DND-41 (cell line): Measurements from ENCODE around the gene CADM2.

Source experiments
- ATAC-seq: fragments of 200-7000 bp; cut with Tn5 transposase; 3 replicates; pipeline ENCODE4 v1.9.1; 2021; ENCODE audit warnings: low read depth; ENCODE audit not compliant: insufficient read depth
- DNase-seq: peaks from one replicate; pipeline ENCODE4 v3.0.0-alpha.2; 2020
- H2AFZ ChIP-seq: 2 replicates; pipeline ENCODE4 v1.6.0; 2012; ENCODE audit warnings: low read depth, low read length
- H3K27ac ChIP-seq: 2 replicates; pipeline ENCODE4 v1.5.1; 2012; ENCODE audit warnings: low read length, inconsistent platforms
- H3K27me3 ChIP-seq: fragments of 200-600 bp; sonication (generic); 2 replicates; pipeline ENCODE4 v1.6.0; 2012; ENCODE audit warnings: low read length, mild to moderate bottlenecking, inconsistent platforms; ENCODE audit not compliant: insufficient read depth, poor library complexity
- H3K36me3 ChIP-seq: 2 replicates; pipeline ENCODE4 v1.5.1; 2012; ENCODE audit warnings: low read length, inconsistent platforms; ENCODE audit not compliant: insufficient read depth
- H3K4me1 ChIP-seq: 2 replicates; pipeline ENCODE4 v1.5.1; 2012; ENCODE audit warnings: mild to moderate bottlenecking, low read length; ENCODE audit not compliant: insufficient read depth
- H3K4me2 ChIP-seq: 2 replicates; pipeline ENCODE4 v1.6.0; 2012; ENCODE audit warnings: mild to moderate bottlenecking, moderate library complexity, low read length, inconsistent platforms; ENCODE audit not compliant: insufficient read depth
- H3K4me3 ChIP-seq, 2 experiments: fragments of 200-600 bp in 1 of 2; shearing (Covaris generic) in 1 of 2; 2 replicates each; pipeline ENCODE4 v1.5.1; 2012 to 2016; ENCODE audit warnings: inconsistent platforms in 2 of 2, low read length in 2 of 2, mild to moderate bottlenecking in 2 of 2, low read depth in 1 of 2, moderate library complexity in 1 of 2
- H3K79me2 ChIP-seq: 2 replicates; pipeline ENCODE4 v1.6.0; 2012; ENCODE audit warnings: low read length, inconsistent platforms; ENCODE audit not compliant: insufficient read depth
- H3K9ac ChIP-seq: 2 replicates; pipeline ENCODE4 v1.6.0; 2012; ENCODE audit warnings: low read depth, mild to moderate bottlenecking, inconsistent platforms, low read length, moderate library complexity
- H3K9me3 ChIP-seq: 2 replicates; pipeline ENCODE4 v1.5.1; 2012; ENCODE audit warnings: low read length, moderate library complexity, mild to moderate bottlenecking, inconsistent platforms; ENCODE audit not compliant: insufficient read depth, severe bottlenecking
- H4K20me1 ChIP-seq: 2 replicates; pipeline ENCODE4 v1.6.0; 2012; ENCODE audit warnings: low read length; ENCODE audit not compliant: insufficient read depth
- CTCF ChIP-seq: IDR thresholded peaks from 2 replicates; pipeline ENCODE4 v1.5.1; 2012; ENCODE audit warnings: borderline replicate concordance, low read length, moderate library complexity, mild to moderate bottlenecking; ENCODE audit not compliant: poor library complexity, severe bottlenecking; ENCODE audit errors: extremely low read depth
- EZH2 ChIP-seq: IDR thresholded peaks from 3 replicates; pipeline ENCODE4 v1.6.1; 2012; ENCODE audit warnings: borderline replicate concordance, low read depth, mild to moderate bottlenecking, moderate library complexity, low read length, inconsistent platforms; ENCODE audit not compliant: severe bottlenecking

Gene CADM2

GRCh38 chr3:85427467-85427866 lies 468.7 kb downstream of the CADM2 start:
- H2AFZ ChIP-seq = no peak overlapping the region
- no peak overlapping the region for H3K9ac ChIP-seq
- TF ChIP-seq EZH2 (no peak), CTCF (no peak)
- H3K4me2 ChIP-seq = no peak overlapping the region
- H3K27ac ChIP-seq = no peak overlapping the region
- H3K9me3 ChIP-seq = no peaks in the 10 kb centered on the region
- no peaks in the 10 kb centered on the region for H4K20me1 ChIP-seq
- no peaks in the 10 kb centered on the region for H3K36me3 ChIP-seq
- H3K27me3 ChIP-seq = no peaks in the 10 kb centered on the region
- H3K4me3 ChIP-seq = no peak overlapping the region
- H3K79me2 ChIP-seq = no peaks in the 10 kb centered on the region
- ATAC-seq = no peak
- DNase-seq = no peak
- H3K4me1 ChIP-seq = no peaks in the 10 kb centered on the region

GRCh38 chr3:85432081-85432480 lies 473.3 kb downstream of the CADM2 start:
- H4K20me1 ChIP-seq = no peaks in the 10 kb centered on the region
- TF ChIP-seq EZH2 (no peak), CTCF (no peak)

GRCh38 chr3:85433319-85433718 lies 474.5 kb downstream of the CADM2 start:
- H3K9me3 ChIP-seq = no peaks in the 10 kb centered on the region
- H2AFZ ChIP-seq = no peak overlapping the region
- no peak overlapping the region for H3K9ac ChIP-seq
- DNase-seq (no peak), ATAC-seq (no peak)
- no peak overlapping the region for H3K27ac ChIP-seq
- no peaks in the 10 kb centered on the region for H4K20me1 ChIP-seq
- no peak overlapping the region for H3K4me3 ChIP-seq
- no peak overlapping the region for H3K4me2 ChIP-seq
- H3K79me2 ChIP-seq = no peaks in the 10 kb centered on the region
- H3K27me3 ChIP-seq = no peaks in the 10 kb centered on the region
- no peaks in the 10 kb centered on the region for H3K4me1 ChIP-seq
- TF ChIP-seq CTCF = no peak
- no peak for TF ChIP-seq EZH2
- H3K36me3 ChIP-seq = no peaks in the 10 kb centered on the region

More at GRCh38 chr3:85432081-85432480, 473.3 kb downstream of the CADM2 start:
- Histone ChIP-seq H3K4me3 (no peak overlapping the region), H3K4me1 (no peaks in the 10 kb centered on the region), H3K9me3 (no peaks in the 10 kb centered on the region), H3K27ac (no peak overlapping the region), H3K79me2 (no peaks in the 10 kb centered on the region), H3K4me2 (no peak overlapping the region), H2AFZ (no peak overlapping the region), H3K9ac (no peak overlapping the region), H3K27me3 (no peaks in the 10 kb centered on the region), H3K36me3 (no peaks in the 10 kb centered on the region)
- DNase-seq = no peak
- no peak for ATAC-seq
